Left lung (tissue), 10 donors: Measurements from ENCODE around the gene GASK1A. TPM values are rescaled to one million over a fixed set of nuclear protein-coding genes. Genes with fewer than 3 reads are reported as not detected.

Experiments
- ATAC-seq: fragments of 200-7000 bp; cut with Tn5 transposase; one replicate; pipeline ENCODE4 v1.9.1; 2020; ENCODE audit warnings: moderate library complexity
- DNase-seq, 4 donors: peaks; one replicate each; pipeline ENCODE4 v3.0.0-alpha.2; 2013 to 2020
- H3K27ac ChIP-seq, 2 donors: fragments of 200-600 bp; sonication (generic) in 1 of 2; one replicate each; pipeline versions ENCODE4 v1.5.0 to v1.8.0; 2020 to 2021
- H3K27me3 ChIP-seq, 2 donors: fragments of 200-600 bp; sonication (generic) in 1 of 2; one replicate each; pipeline versions ENCODE4 v1.5.0 to v1.8.0; 2020 to 2021
- H3K36me3 ChIP-seq, 2 donors: fragments of 200-600 bp; sonication (generic) in 1 of 2; one replicate each; pipeline versions ENCODE4 v1.5.0 to v1.8.0; 2020 to 2021
- H3K4me1 ChIP-seq, 2 donors: fragments of 200-600 bp; one replicate each; pipeline ENCODE4 v1.8.0; 2021
- H3K4me3 ChIP-seq, 2 donors: fragments of 200-600 bp; sonication (generic) in 1 of 2; one replicate each; pipeline versions ENCODE4 v1.5.0 to v1.8.0; 2020 to 2021; ENCODE audit warnings: mild to moderate bottlenecking in 1 of 2
- H3K9me3 ChIP-seq, 2 donors: fragments of 200-600 bp; sonication (generic) in 1 of 2; one replicate each; pipeline versions ENCODE4 v1.5.0 to v1.8.0; 2020 to 2021
- CTCF ChIP-seq, 2 donors: fragments of 200-600 bp; sonication (generic) in 1 of 2; IDR thresholded peaks; one replicate each; pipeline versions ENCODE4 v1.5.0 to v1.8.0; 2021; ENCODE audit warnings: antibody characterized with exemption in 2 of 2
- intact Hi-C, 2 donors: fragments of 100-400 bp; cut with DNase I; formaldehyde crosslinking; loops; one replicate each; pipeline versions ENCODE4 v1.11.2 to v1.14.2; 2022
- polyA plus RNA-seq, 6 donors: library from polyadenylated mRNA; unstranded; fragments of 120-200 nt; gene quantifications; one replicate each; pipeline ENCODE4 v1.2.1, GENCODE V29; 2013; ENCODE audit not compliant: insufficient read length in 6 of 6
- total RNA-seq, 2 donors: library from RNA; stranded (reverse); fragmentation: NEBNext Ultra II Directional; extraction: Animal tissue kit (Norgen Biotek cat#: 25700); gene quantifications; one replicate each; pipeline ENCODE4 v1.2.1, GENCODE V29; 2021
- donor health status: DM: no; HTN: yes; CAD: no.
- donor health status: DM: no; HTN: no; CAD: no.

The GASK1A gene
- total and polyA plus RNA-seq, 8 donors: 3.1 to 12.3 (median 4.2) TPM

DNA sequence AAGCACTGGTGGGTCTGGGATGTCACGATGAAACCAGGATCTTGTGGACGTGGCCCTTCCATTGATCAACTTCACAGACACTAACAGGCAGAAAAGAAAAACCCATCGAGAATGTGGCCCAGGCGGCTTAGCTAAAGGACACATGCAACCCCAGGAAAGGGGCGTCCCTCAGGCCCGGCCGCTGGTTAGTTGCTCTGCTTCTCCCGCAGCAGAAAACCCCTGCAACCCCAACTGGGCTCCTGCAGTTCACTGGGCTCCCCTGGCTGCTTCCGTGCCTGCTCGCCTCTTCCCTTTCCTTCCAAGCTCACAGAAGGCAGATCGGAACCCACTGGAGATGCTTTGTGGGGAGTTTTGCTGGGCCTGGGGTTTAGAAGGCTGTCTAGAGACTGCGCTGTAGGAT is 1.1 kb downstream of the GASK1A start:
- Histone ChIP-seq H3K9me3 (no peaks in the 10 kb centered on the region), H3K36me3 (no peaks in the 10 kb centered on the region), H3K27ac (no peak overlapping the region), H3K4me1 (peaks cover 6 to 14% of the 10 kb centered on the region in 2 donors), H3K4me3 (peak overlapping the region; percentile 58 to 61), H3K27me3 (peaks cover 0 to 35% of the 10 kb centered on the region in 2 donors)
- ATAC-seq: no peak
- DNase-seq: no peak
- intact Hi-C loops: no loop called here
- TF ChIP-seq CTCF (IDR thresholded peaks at IDR 0.05): no peak

DNA sequence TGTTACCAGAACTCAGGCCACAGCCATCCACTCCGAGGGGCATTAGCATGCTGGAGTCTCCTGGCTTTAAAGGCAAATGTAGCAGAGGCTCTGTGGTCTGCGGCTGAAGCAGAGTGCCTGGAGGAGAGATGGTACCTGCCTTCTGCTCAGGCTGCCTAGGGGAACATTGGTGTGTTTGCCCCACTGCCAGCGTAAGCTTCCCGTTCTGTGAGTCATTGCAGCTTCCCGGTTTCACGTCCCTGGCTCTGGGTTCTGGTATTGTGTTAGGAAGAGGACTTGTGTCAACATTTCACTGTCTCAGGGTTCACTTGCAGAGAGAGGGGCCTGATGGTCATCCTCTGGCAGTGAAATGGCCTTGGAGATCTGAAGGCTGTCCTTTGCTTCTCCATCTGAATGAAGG is 1.8 kb downstream of the GASK1A start:
- no peaks in the 10 kb centered on the region for H3K36me3 ChIP-seq
- intact Hi-C loops: no loop called here
- no peak overlapping the region for H3K27ac ChIP-seq
- DNase-seq (no peak), ATAC-seq (no peak)
- H3K9me3 ChIP-seq: no peaks in the 10 kb centered on the region
- H3K4me3 ChIP-seq: peak overlapping the region in 1 of 2 donors; percentile 58
- no peak for TF ChIP-seq CTCF (IDR thresholded peaks at IDR 0.05)
- peaks cover 6 to 14% of the 10 kb centered on the region in 2 donors for H3K4me1 ChIP-seq
- peaks cover 0 to 35% of the 10 kb centered on the region in 2 donors for H3K27me3 ChIP-seq

GRCh38 chr3:42982645-42983412 is 3.7 kb downstream of the GASK1A start:
- H3K36me3 ChIP-seq: no peaks in the 10 kb centered on the region
- TF ChIP-seq CTCF (IDR thresholded peaks at IDR 0.05): no peak
- no peak overlapping the region for H3K27ac ChIP-seq
- no peak overlapping the region for H3K4me3 ChIP-seq
- peaks cover 0 to 35% of the 10 kb centered on the region in 2 donors for H3K27me3 ChIP-seq
- no peaks in the 10 kb centered on the region for H3K9me3 ChIP-seq
- H3K4me1 ChIP-seq: peaks cover 6 to 14% of the 10 kb centered on the region in 2 donors
- ATAC-seq (no peak), DNase-seq (no peak)
- intact Hi-C loops: no loop called here

DNA sequence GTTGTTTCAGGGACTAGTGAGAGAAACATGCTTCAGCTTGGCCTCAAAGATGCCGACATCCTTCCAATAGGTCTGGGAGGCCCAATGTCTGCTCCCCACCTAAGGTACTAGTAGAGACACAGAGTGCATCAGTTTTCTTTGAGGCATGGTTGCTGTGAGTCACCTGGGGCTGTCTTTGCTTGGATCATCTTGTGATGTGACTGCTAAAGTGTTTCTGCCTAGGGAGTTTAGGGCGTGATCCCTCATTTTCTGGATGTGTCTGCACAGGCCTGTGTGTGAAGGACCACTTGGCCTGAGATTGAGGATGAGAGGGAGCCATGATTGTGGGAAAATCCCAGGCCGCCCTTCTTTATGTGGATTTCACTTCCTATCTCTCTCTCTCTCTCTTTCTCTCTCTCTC is 4.8 kb downstream of the GASK1A start:
- H3K27me3 ChIP-seq: peaks cover 0 to 26% of the 10 kb centered on the region in 2 donors
- no peaks in the 10 kb centered on the region for H3K9me3 ChIP-seq
- H3K36me3 ChIP-seq: no peaks in the 10 kb centered on the region
- H3K27ac ChIP-seq: no peak overlapping the region
- TF ChIP-seq CTCF (IDR thresholded peaks at IDR 0.05): no peak
- H3K4me3 ChIP-seq: no peak overlapping the region
- ATAC-seq (no peak), DNase-seq (no peak)
- intact Hi-C loops: no loop called here
- peaks cover 6 to 10% of the 10 kb centered on the region in 2 donors for H3K4me1 ChIP-seq

DNA sequence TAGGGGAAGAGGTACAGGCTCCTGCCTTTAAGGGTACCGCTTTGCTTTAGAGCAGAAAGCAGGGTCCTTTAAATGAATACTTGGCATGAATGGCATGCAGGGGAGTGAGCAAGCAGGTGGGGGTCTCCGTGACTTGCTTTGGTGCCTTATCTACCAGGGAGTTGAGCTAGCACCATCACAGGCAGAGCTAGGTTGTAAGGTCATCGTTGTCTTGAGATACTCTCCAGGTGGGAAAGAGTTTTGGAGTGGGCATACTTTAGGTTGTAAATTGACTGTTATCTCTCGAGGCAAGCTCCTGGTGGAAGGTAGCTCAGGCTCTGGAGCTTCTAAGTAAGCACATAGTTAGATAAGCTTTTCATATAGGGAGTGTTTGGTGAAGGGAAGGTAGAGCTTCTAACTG is 5.6 kb downstream of the GASK1A start:
- DNase-seq (no peak), ATAC-seq (no peak)
- H3K36me3 ChIP-seq: no peaks in the 10 kb centered on the region
- intact Hi-C loops: no loop called here
- H3K27me3 ChIP-seq: peaks cover 0 to 18% of the 10 kb centered on the region in 2 donors
- H3K4me3 ChIP-seq: no peak overlapping the region
- H3K27ac ChIP-seq: no peak overlapping the region
- H3K4me1 ChIP-seq: peaks cover 3 to 6% of the 10 kb centered on the region in 2 donors
- TF ChIP-seq CTCF (IDR thresholded peaks at IDR 0.05): no peak
- no peaks in the 10 kb centered on the region for H3K9me3 ChIP-seq
